Measurements from ENCODE around the gene MUC6.

MUC6 gene

GRCh38 chr11:1009371-1009770 is 27.1 kb downstream of the MUC6 start:
- H3K4me3 ChIP-seq (ENCODE audit: low read length), result no peak overlapping the region
- no peaks in the 10 kb centered on the region for H3K4me1 ChIP-seq (ENCODE audit: control insufficient read depth, insufficient read depth, low read length)
- peaks cover 24% of the 10 kb centered on the region for H3K36me3 ChIP-seq (ENCODE audit: control insufficient read depth, insufficient read depth, low read length)
- no peaks in the 10 kb centered on the region for H3K27me3 ChIP-seq (ENCODE audit: control insufficient read depth, insufficient read depth, low read length)
- no peak overlapping the region for H3K9ac ChIP-seq (ENCODE audit: low read length)
- no peak overlapping the region for H3K27ac ChIP-seq (ENCODE audit: low read depth, low read length)

- H3K36me3 ChIP-seq (ENCODE audit: control insufficient read depth, insufficient read depth, low read length), result peaks cover 24% of the 10 kb centered on the region
- H3K4me1 ChIP-seq (ENCODE audit: control insufficient read depth, insufficient read depth, low read length), result no peaks in the 10 kb centered on the region
- H3K4me3 ChIP-seq (ENCODE audit: low read length), result no peak overlapping the region
- H3K27me3 ChIP-seq (ENCODE audit: control insufficient read depth, insufficient read depth, low read length), result no peaks in the 10 kb centered on the region
- no peak overlapping the region for H3K27ac ChIP-seq (ENCODE audit: low read depth, low read length)
- no peak overlapping the region for H3K9ac ChIP-seq (ENCODE audit: low read length)
These were observed 27.7 kb downstream of the MUC6 start for GRCh38 chr11:1008803-1009145.

GRCh38 chr11:1008001-1008802 is 28.3 kb downstream of the MUC6 start:
- Histone ChIP-seq H3K4me1 (ENCODE audit: control insufficient read depth, insufficient read depth, low read length) (no peaks in the 10 kb centered on the region), H3K4me3 (ENCODE audit: low read length) (no peak overlapping the region), H3K27me3 (ENCODE audit: control insufficient read depth, insufficient read depth, low read length) (no peaks in the 10 kb centered on the region), H3K9ac (ENCODE audit: low read length) (no peak overlapping the region), H3K36me3 (ENCODE audit: control insufficient read depth, insufficient read depth, low read length) (peaks cover 27% of the 10 kb centered on the region), H3K27ac (ENCODE audit: low read depth, low read length) (no peak overlapping the region)

GRCh38 chr11:1007279-1007678 is 29.2 kb downstream of the MUC6 start:
- peaks cover 31% of the 10 kb centered on the region for H3K36me3 ChIP-seq (ENCODE audit: control insufficient read depth, insufficient read depth, low read length)
- no peaks in the 10 kb centered on the region for H3K4me1 ChIP-seq (ENCODE audit: control insufficient read depth, insufficient read depth, low read length)
- H3K4me3 ChIP-seq (ENCODE audit: low read length), result no peak overlapping the region
- no peaks in the 10 kb centered on the region for H3K27me3 ChIP-seq (ENCODE audit: control insufficient read depth, insufficient read depth, low read length)
- H3K9ac ChIP-seq (ENCODE audit: low read length), result no peak overlapping the region
- H3K27ac ChIP-seq (ENCODE audit: low read depth, low read length), result no peak overlapping the region

- Histone ChIP-seq H3K27ac (ENCODE audit: low read depth, low read length) (no peak overlapping the region), H3K36me3 (ENCODE audit: control insufficient read depth, insufficient read depth, low read length) (peaks cover 32% of the 10 kb centered on the region), H3K27me3 (ENCODE audit: control insufficient read depth, insufficient read depth, low read length) (no peaks in the 10 kb centered on the region), H3K4me1 (ENCODE audit: control insufficient read depth, insufficient read depth, low read length) (no peaks in the 10 kb centered on the region), H3K9ac (ENCODE audit: low read length) (no peak overlapping the region), H3K4me3 (ENCODE audit: low read length) (no peak overlapping the region)
These were observed 29.8 kb downstream of the MUC6 start for GRCh38 chr11:1006762-1007161.

- Histone ChIP-seq H3K9ac (ENCODE audit: low read length) (no peak overlapping the region), H3K36me3 (ENCODE audit: control insufficient read depth, insufficient read depth, low read length) (peaks cover 27% of the 10 kb centered on the region), H3K4me3 (ENCODE audit: low read length) (no peak overlapping the region), H3K27ac (ENCODE audit: low read depth, low read length) (no peak overlapping the region), H3K27me3 (ENCODE audit: control insufficient read depth, insufficient read depth, low read length) (no peaks in the 10 kb centered on the region), H3K4me1 (ENCODE audit: control insufficient read depth, insufficient read depth, low read length) (no peaks in the 10 kb centered on the region)
These were observed 30.6 kb downstream of the MUC6 start for GRCh38 chr11:1005928-1006327.

DNA sequence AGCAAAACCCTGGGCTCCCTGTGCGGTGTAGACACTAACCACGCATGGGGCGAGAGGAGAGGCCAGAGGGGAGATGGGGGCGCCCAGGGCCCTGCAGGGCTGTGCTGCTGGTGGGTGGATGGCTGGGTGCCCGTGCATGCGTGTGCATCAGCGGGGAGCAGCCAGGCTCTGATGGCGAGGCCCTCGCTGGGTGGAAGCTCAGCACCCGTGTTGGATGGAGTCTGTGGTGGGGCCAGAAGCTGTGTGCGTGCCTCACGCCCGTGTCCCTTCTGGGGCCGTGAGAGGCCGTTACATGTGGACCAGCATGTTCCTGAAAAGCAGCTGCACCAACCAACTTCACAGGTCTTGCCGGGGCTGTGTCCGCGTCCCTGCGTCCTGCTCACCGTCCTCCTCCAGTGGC is 33.4 kb downstream of the MUC6 start:
- no peak overlapping the region for H3K4me3 ChIP-seq (ENCODE audit: low read length)
- no peak overlapping the region for H3K9ac ChIP-seq (ENCODE audit: low read length)
- H3K27ac ChIP-seq (ENCODE audit: low read depth, low read length), result no peak overlapping the region
- H3K27me3 ChIP-seq (ENCODE audit: control insufficient read depth, insufficient read depth, low read length), result no peaks in the 10 kb centered on the region
- H3K4me1 ChIP-seq (ENCODE audit: control insufficient read depth, insufficient read depth, low read length), result no peaks in the 10 kb centered on the region
- H3K36me3 ChIP-seq (ENCODE audit: control insufficient read depth, insufficient read depth, low read length), result peaks cover 23% of the 10 kb centered on the region

- H3K27me3 ChIP-seq (ENCODE audit: control insufficient read depth, insufficient read depth, low read length), result no peaks in the 10 kb centered on the region
- no peaks in the 10 kb centered on the region for H3K4me1 ChIP-seq (ENCODE audit: control insufficient read depth, insufficient read depth, low read length)
- H3K27ac ChIP-seq (ENCODE audit: low read depth, low read length), result no peak overlapping the region
- H3K9ac ChIP-seq (ENCODE audit: low read length), result no peak overlapping the region
- peaks cover 23% of the 10 kb centered on the region for H3K36me3 ChIP-seq (ENCODE audit: control insufficient read depth, insufficient read depth, low read length)
- no peak overlapping the region for H3K4me3 ChIP-seq (ENCODE audit: low read length)
These were observed 34.0 kb downstream of the MUC6 start for GRCh38 chr11:1002406-1002984.

GRCh38 chr11:1001617-1002405 is 34.7 kb downstream of the MUC6 start:
- Histone ChIP-seq H3K27me3 (ENCODE audit: control insufficient read depth, insufficient read depth, low read length) (no peaks in the 10 kb centered on the region), H3K9ac (ENCODE audit: low read length) (no peak overlapping the region), H3K4me1 (ENCODE audit: control insufficient read depth, insufficient read depth, low read length) (no peaks in the 10 kb centered on the region), H3K4me3 (ENCODE audit: low read length) (no peak overlapping the region), H3K36me3 (ENCODE audit: control insufficient read depth, insufficient read depth, low read length) (peaks cover 29% of the 10 kb centered on the region), H3K27ac (ENCODE audit: low read depth, low read length) (no peak overlapping the region)

DNA sequence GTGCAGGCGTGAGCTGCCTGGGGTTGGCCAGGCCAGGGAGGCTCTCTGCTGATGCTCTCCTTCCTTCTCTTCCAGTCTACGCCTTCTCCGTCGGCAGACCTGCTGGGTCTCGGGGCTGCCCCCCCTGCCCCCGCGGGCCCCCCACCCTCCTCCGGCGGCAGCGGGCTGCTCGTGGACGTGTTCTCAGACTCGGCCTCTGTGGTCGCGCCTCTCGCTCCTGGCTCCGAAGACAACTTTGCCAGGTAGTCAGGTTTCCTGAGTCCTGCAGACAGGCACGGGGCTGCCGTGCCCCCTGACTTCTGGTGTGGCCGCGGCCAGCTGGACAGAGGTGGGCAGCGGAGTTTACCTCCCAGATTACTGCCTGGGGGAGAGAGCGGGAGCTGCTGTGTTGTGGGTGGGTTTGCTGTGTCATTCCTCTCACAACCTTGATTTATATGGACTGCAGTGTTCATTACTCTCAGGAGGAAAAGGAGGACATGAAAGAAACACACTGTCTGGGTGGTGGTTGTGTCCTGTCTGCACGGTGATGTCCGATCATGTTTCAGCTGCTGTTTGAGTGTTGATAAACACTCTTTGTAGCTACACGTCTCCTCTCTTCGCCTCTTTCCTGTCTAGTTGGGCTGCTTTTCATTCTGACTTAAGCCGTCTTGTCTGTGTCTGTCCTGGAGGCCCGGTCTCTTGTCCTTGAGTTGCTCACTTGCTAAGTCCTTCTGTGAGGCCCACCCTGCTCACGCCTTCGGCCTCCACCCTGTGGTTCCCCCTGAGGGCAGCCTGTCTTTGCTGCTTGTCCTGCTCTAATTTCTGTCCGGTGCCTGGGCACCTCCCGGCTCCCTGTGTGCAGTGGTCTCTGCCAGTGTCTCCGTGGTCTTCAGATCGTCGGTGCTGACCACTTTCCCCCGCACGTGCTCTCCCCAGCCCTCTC is 35.9 kb downstream of the MUC6 start:
- Histone ChIP-seq H3K27me3 (ENCODE audit: control insufficient read depth, insufficient read depth, low read length) (no peaks in the 10 kb centered on the region), H3K9ac (ENCODE audit: low read length) (no peak overlapping the region), H3K4me3 (ENCODE audit: low read length) (no peak overlapping the region), H3K36me3 (ENCODE audit: control insufficient read depth, insufficient read depth, low read length) (peaks cover 29% of the 10 kb centered on the region), H3K27ac (ENCODE audit: low read depth, low read length) (no peak overlapping the region), H3K4me1 (ENCODE audit: control insufficient read depth, insufficient read depth, low read length) (no peaks in the 10 kb centered on the region)

- H3K4me1 ChIP-seq (ENCODE audit: control insufficient read depth, insufficient read depth, low read length), result no peaks in the 10 kb centered on the region
- H3K4me3 ChIP-seq (ENCODE audit: low read length), result no peak overlapping the region
- no peaks in the 10 kb centered on the region for H3K27me3 ChIP-seq (ENCODE audit: control insufficient read depth, insufficient read depth, low read length)
- no peak overlapping the region for H3K9ac ChIP-seq (ENCODE audit: low read length)
- peaks cover 32% of the 10 kb centered on the region for H3K36me3 ChIP-seq (ENCODE audit: control insufficient read depth, insufficient read depth, low read length)
- no peak overlapping the region for H3K27ac ChIP-seq (ENCODE audit: low read depth, low read length)
These were observed 37.5 kb downstream of the MUC6 start for GRCh38 chr11:999009-999408.

- Histone ChIP-seq H3K27ac (ENCODE audit: low read depth, low read length) (no peak overlapping the region), H3K36me3 (ENCODE audit: control insufficient read depth, insufficient read depth, low read length) (peaks cover 34% of the 10 kb centered on the region), H3K27me3 (ENCODE audit: control insufficient read depth, insufficient read depth, low read length) (no peaks in the 10 kb centered on the region), H3K4me1 (ENCODE audit: control insufficient read depth, insufficient read depth, low read length) (no peaks in the 10 kb centered on the region), H3K4me3 (ENCODE audit: low read length) (no peak overlapping the region), H3K9ac (ENCODE audit: low read length) (no peak overlapping the region)
These were observed 38.6 kb downstream of the MUC6 start for GRCh38 chr11:997907-998306.

Data from rectal smooth muscle tissue (tissue), 1 donor.